WTC11 (cell line): Measurements from ENCODE around the gene MTHFD2.
"Not testable (repeated sequence)": the region's sequence is repeated elsewhere in the genome, so short reads cannot be mapped to it uniquely, and the experiment has no call there.

ENCODE experiments used
- CREB1 ChIP-seq: sonication (generic); formaldehyde crosslinking; IDR thresholded peaks from 2 replicates; pipeline ENCODE4 v1.8.0; 2023; ENCODE audit warnings: mild to moderate bottlenecking, missing genetic modification reagents
- ETV6 ChIP-seq: sonication (generic); formaldehyde crosslinking; IDR thresholded peaks from 2 replicates; pipeline ENCODE4 v1.8.1; 2022; ENCODE audit warnings: mild to moderate bottlenecking, missing genetic modification reagents
- FOXJ3 ChIP-seq: sonication (generic); formaldehyde crosslinking; IDR thresholded peaks from 2 replicates; pipeline ENCODE4 v1.9.0; 2021; ENCODE audit warnings: missing genetic modification reagents, mild to moderate bottlenecking, borderline replicate concordance
- HMGA2 ChIP-seq: fragments of 250-450 bp; sonication (Bioruptor Pico); IDR thresholded peaks from 2 replicates; pipeline ENCODE4 v1.4.0; 2021; ENCODE audit warnings: mild to moderate bottlenecking, moderate library complexity
- NR1H2 ChIP-seq: sonication (generic); formaldehyde crosslinking; IDR thresholded peaks from 2 replicates; pipeline ENCODE4 v1.9.0; 2021; ENCODE audit warnings: mild to moderate bottlenecking, moderate library complexity, missing genetic modification reagents
- TCF7 ChIP-seq: sonication (generic); formaldehyde crosslinking; IDR thresholded peaks from 2 replicates; pipeline ENCODE4 v1.8.0; 2022; ENCODE audit warnings: mild to moderate bottlenecking, low read depth, missing genetic modification reagents, moderate library complexity
- TEAD1 ChIP-seq: sonication (generic); formaldehyde crosslinking; IDR thresholded peaks from 2 replicates; pipeline ENCODE4 v1.8.0; 2022; ENCODE audit warnings: mild to moderate bottlenecking, missing genetic modification reagents
- ZBTB21 ChIP-seq: sonication (generic); formaldehyde crosslinking; IDR thresholded peaks from 2 replicates; pipeline ENCODE4 v1.8.1; 2023; ENCODE audit warnings: mild to moderate bottlenecking, missing genetic modification reagents, borderline replicate concordance
- ZNF317 ChIP-seq: sonication (generic); formaldehyde crosslinking; IDR thresholded peaks from 2 replicates; pipeline ENCODE4 v1.8.1; 2023; ENCODE audit warnings: low read depth, mild to moderate bottlenecking, moderate library complexity, missing genetic modification reagents, borderline replicate concordance
- TF ChIP-seq, protein P1 (sequence below): sonication (generic); formaldehyde crosslinking; IDR thresholded peaks from 2 replicates; pipeline ENCODE4 v1.8.1; 2022; ENCODE audit warnings: mild to moderate bottlenecking, missing genetic modification reagents, moderate library complexity, borderline replicate concordance
- TF ChIP-seq, protein P2 (sequence below): fragments of 200-600 bp; IDR thresholded peaks from 2 replicates; pipeline ENCODE4 v1.8.0; 2022; ENCODE audit warnings: antibody characterized with exemption
- TF ChIP-seq, protein P3 (sequence below): sonication (generic); formaldehyde crosslinking; IDR thresholded peaks from 2 replicates; pipeline ENCODE4 v1.8.1; 2023; ENCODE audit warnings: mild to moderate bottlenecking, missing genetic modification reagents, borderline replicate concordance
- TF ChIP-seq, protein P4 (sequence below): sonication (generic); formaldehyde crosslinking; IDR thresholded peaks from 2 replicates; pipeline ENCODE4 v1.8.0; 2022; ENCODE audit warnings: mild to moderate bottlenecking, missing genetic modification reagents
- TF ChIP-seq, protein P5 (sequence below): sonication (generic); formaldehyde crosslinking; IDR thresholded peaks from 2 replicates; pipeline ENCODE4 v1.8.0; 2022; ENCODE audit warnings: mild to moderate bottlenecking, missing genetic modification reagents

DNA sequence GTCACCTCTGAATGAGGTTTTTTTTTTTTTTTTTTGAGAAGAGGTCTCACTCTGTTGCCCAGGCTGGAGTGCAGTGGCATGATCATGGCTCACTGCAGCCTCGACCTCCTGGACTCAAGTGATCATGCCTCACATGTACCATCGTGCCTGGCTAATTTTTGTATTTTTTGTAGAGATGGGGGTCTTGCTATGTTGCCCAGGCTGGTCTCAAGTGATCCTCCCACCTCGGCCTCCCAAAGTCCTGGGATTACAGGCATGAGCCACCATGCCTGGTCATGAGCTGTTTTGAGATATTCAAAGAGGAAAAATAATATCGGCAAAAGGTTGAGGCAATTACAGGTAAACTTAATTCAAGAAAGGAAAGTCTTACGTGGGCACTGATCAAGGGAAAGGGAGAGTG lies 31.4 kb downstream of the MTHFD2 start:
- TF ChIP-seq, protein P1, sequence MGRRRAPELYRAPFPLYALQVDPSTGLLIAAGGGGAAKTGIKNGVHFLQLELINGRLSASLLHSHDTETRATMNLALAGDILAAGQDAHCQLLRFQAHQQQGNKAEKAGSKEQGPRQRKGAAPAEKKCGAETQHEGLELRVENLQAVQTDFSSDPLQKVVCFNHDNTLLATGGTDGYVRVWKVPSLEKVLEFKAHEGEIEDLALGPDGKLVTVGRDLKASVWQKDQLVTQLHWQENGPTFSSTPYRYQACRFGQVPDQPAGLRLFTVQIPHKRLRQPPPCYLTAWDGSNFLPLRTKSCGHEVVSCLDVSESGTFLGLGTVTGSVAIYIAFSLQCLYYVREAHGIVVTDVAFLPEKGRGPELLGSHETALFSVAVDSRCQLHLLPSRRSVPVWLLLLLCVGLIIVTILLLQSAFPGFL (CRISPR knock-in tag): not testable (repeated sequence)
- not testable (repeated sequence) for TF ChIP-seq FOXJ3; TEAD1 (CRISPR knock-in tag); ETV6 (CRISPR knock-in tag); CREB1 (CRISPR knock-in tag); ZNF317 (CRISPR knock-in tag); HMGA2 (CRISPR knock-in tag); ZBTB21 (CRISPR knock-in tag); TCF7 (CRISPR knock-in tag); NR1H2 (CRISPR knock-in tag)
- TF ChIP-seq, protein P2, sequence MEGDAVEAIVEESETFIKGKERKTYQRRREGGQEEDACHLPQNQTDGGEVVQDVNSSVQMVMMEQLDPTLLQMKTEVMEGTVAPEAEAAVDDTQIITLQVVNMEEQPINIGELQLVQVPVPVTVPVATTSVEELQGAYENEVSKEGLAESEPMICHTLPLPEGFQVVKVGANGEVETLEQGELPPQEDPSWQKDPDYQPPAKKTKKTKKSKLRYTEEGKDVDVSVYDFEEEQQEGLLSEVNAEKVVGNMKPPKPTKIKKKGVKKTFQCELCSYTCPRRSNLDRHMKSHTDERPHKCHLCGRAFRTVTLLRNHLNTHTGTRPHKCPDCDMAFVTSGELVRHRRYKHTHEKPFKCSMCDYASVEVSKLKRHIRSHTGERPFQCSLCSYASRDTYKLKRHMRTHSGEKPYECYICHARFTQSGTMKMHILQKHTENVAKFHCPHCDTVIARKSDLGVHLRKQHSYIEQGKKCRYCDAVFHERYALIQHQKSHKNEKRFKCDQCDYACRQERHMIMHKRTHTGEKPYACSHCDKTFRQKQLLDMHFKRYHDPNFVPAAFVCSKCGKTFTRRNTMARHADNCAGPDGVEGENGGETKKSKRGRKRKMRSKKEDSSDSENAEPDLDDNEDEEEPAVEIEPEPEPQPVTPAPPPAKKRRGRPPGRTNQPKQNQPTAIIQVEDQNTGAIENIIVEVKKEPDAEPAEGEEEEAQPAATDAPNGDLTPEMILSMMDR: not testable (repeated sequence)
- TF ChIP-seq, protein P3, sequence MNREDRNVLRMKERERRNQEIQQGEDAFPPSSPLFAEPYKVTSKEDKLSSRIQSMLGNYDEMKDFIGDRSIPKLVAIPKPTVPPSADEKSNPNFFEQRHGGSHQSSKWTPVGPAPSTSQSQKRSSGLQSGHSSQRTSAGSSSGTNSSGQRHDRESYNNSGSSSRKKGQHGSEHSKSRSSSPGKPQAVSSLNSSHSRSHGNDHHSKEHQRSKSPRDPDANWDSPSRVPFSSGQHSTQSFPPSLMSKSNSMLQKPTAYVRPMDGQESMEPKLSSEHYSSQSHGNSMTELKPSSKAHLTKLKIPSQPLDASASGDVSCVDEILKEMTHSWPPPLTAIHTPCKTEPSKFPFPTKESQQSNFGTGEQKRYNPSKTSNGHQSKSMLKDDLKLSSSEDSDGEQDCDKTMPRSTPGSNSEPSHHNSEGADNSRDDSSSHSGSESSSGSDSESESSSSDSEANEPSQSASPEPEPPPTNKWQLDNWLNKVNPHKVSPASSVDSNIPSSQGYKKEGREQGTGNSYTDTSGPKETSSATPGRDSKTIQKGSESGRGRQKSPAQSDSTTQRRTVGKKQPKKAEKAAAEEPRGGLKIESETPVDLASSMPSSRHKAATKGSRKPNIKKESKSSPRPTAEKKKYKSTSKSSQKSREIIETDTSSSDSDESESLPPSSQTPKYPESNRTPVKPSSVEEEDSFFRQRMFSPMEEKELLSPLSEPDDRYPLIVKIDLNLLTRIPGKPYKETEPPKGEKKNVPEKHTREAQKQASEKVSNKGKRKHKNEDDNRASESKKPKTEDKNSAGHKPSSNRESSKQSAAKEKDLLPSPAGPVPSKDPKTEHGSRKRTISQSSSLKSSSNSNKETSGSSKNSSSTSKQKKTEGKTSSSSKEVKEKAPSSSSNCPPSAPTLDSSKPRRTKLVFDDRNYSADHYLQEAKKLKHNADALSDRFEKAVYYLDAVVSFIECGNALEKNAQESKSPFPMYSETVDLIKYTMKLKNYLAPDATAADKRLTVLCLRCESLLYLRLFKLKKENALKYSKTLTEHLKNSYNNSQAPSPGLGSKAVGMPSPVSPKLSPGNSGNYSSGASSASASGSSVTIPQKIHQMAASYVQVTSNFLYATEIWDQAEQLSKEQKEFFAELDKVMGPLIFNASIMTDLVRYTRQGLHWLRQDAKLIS (CRISPR knock-in tag): not testable (repeated sequence)
- TF ChIP-seq, protein P4, sequence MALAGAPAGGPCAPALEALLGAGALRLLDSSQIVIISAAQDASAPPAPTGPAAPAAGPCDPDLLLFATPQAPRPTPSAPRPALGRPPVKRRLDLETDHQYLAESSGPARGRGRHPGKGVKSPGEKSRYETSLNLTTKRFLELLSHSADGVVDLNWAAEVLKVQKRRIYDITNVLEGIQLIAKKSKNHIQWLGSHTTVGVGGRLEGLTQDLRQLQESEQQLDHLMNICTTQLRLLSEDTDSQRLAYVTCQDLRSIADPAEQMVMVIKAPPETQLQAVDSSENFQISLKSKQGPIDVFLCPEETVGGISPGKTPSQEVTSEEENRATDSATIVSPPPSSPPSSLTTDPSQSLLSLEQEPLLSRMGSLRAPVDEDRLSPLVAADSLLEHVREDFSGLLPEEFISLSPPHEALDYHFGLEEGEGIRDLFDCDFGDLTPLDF (CRISPR knock-in tag): not testable (repeated sequence)
- TF ChIP-seq, protein P5, sequence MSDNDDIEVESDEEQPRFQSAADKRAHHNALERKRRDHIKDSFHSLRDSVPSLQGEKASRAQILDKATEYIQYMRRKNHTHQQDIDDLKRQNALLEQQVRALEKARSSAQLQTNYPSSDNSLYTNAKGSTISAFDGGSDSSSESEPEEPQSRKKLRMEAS (CRISPR knock-in tag): not testable (repeated sequence)
